Tongue (tissue), 2 donors: ENCODE measurements around the gene NR1H4. TPM values are rescaled to one million over a fixed set of nuclear protein-coding genes. Genes with fewer than 3 reads are reported as not detected.
A peak's percentile ranks its signal among the peaks of the same experiment; 100 is the strongest.
"Not testable (repeated sequence)": the region's sequence is repeated elsewhere in the genome, so short reads cannot be mapped to it uniquely, and the experiment has no call there.

Source experiments
- DNase-seq: peaks from one replicate; pipeline ENCODE4 v3.0.0-alpha.2; 2015
- total RNA-seq: library from RNA; depleted of rRNA; stranded (reverse); fragments of >200 nt; gene quantifications from one replicate; pipeline ENCODE4 v1.2.3, GENCODE V29; 2014

NR1H4 gene
- 0.92 TPM for total RNA-seq

DNA sequence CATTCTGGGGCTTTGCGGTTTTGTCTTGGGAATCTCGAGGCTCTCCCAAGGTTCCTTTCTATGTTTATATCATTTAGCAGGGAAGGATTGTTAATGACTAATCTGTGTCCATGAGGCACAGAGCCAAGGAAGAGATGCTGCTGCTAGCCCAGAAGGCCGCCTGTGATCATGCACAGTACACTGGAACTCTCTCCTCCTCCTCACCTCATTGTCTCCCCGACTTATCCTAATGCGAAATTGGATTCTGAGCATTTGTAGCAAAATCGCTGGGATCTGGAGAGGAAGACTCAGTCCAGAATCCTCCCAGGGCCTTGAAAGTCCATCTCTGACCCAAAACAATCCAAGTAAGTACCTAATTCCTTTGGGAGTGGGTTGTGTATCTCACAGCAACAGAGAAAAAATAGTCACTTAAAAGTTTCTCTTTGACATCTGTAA is at the start of gene NR1H4:
NR1H4 (plus strand) TSS at position 151 of the 435 bp plus-strand sequence. CDS start 19,458 bp downstream, outside the sequence.
- no peak for DNase-seq

- no peak for DNase-seq
These were observed 47.5 kb upstream of the NR1H4 start for GRCh38 chr12:100426145-100426544.

- DNase-seq, result no peak
These were observed 46.6 kb upstream of the NR1H4 start for GRCh38 chr12:100427078-100427477.

DNA sequence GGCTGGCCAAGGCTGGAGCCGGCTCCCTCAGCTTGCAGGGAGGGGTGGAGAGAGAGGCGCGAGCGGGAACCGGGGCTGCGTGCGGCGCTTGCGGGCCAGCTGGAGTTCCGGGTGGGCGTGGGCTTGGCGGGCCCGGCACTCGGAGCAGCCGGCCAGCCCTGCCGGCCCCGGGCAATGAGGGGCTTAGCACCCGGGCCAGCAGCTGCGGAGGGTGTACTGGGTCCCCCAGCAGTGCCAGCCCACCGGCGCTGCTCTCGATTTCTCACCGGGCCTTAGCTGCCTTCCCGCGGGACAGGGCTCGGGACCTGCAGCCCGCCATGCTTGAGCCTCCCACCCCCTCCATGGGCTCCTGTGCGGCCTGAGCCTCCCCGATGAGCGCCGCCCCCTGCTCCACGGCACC is 43.4 kb upstream of the NR1H4 start:
- not testable (repeated sequence) for DNase-seq

DNA sequence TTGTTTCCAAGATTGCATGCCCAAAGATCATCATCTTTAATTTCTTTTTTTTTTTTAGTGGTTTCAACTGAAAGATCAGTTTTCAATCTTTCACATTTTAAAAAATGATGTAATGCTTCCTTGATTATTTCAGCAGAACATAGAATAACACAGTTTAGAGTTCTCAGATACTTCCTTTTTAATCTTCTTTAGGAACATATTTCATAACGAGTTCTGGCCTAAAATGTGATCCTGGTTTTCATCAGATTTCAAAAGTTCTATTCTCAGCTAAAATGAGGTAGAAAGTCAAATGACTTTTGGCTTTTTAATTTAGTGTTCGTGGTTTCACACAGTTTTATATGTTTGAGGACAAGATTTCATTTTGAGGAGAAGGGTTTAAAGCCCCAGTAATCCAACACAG is 40.0 kb upstream of the NR1H4 start:
- DNase-seq, result peak; percentile 40

DNA sequence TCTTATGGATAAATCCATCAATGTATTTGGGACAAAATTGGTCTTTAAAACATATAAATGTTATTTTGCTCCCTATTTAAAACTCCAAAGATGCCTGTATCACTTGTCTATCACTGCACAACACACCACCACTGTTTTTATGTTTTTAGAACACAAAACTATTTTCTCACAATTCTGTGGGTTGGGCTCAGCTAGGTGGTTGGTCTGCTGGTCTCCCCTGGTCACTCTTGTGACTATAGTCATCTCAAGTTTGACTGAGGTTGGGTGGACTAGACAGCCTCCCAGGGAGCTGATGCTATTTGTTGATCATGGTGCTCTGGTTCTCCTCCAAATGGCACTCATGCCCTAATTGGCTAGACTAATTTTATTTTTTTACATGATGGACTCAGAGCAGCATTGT is 39.5 kb upstream of the NR1H4 start:
- DNase-seq, result no peak

- no peak for DNase-seq
These were observed 37.7 kb upstream of the NR1H4 start for GRCh38 chr12:100435957-100436356.

GRCh38 chr12:100437038-100437841 is 36.4 kb upstream of the NR1H4 start:
- DNase-seq, result peak; percentile 26

DNA sequence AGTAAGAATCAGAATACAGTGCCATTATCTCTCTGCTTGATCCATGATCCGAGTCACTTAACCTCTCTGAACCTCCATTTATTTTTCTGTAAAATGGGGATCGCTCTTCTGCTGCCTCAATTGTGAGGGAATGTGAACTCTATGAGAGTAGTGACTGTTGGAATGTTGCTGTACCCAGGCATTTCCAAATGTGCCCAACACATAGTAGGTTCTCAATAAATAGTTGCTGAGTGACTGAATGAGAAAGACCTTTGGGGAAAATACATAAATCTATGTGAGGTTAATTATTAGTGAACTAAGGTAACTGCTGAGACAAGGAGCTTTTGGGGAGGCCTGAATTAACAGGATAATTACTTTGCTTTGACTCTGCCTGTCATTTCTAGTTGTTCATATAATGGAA is 33.9 kb upstream of the NR1H4 start:
- DNase-seq, result no peak

DNA sequence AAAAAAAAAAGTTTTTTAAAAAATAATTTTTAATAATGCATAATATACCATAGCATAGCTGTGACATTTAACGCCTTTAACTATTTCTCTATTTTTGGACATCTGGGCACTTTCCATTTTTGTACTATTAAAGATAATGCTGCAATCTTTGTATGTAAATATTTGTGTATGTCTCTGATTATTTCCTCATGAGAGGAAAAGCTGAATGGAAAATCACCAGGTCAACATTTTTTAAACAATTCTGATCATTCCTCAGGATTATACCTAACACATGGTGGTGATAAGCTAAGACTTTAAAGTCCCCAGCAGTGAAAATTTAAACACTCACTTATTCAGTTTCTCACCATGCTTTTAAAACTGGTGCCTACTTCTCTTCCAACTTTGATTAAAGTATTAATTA is 31.3 kb upstream of the NR1H4 start:
- no peak for DNase-seq

DNA sequence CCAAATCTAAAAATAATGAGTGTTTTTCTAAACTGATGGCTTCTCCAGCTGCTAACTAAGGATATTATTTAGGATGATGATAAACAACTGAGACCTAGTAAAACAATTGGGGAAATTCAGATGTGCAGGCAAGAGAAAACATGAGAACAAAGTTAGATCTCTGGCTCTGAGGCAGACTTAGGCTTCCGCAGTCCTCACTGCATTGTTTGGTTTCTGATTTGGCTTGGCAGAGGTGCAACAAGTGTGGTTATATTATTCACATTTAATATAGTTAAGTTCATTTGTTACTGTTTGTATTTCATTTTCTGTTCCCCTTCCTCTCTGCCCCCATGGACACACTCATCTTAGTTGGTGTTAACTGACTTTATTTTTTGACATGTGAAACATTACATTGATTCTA is 30.2 kb upstream of the NR1H4 start:
- no peak for DNase-seq

DNA sequence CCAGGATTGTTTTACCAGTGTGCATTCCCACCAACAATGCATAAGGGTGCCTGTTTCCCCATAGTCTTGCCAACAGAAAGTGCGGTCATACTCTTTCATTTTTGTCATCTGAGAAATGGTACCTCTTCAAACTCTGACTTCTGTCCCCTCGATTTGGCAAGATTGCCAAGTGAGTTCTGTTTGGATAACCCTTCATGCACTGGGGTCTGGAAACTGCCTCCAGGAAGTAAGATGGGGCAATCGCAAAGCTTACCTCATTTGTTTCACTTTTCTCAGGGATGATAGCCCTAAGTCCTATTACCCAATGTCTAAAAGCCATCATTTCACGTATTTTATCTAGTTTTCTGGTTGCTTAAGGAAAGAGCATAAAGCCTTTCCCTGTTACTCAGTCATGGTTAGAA is 28.6 kb upstream of the NR1H4 start:
- no peak for DNase-seq

GRCh38 chr12:100447381-100447780 is 26.3 kb upstream of the NR1H4 start:
- DNase-seq, result peak; percentile 18

GRCh38 chr12:100448656-100449055 is 25.0 kb upstream of the NR1H4 start:
- no peak for DNase-seq

DNA sequence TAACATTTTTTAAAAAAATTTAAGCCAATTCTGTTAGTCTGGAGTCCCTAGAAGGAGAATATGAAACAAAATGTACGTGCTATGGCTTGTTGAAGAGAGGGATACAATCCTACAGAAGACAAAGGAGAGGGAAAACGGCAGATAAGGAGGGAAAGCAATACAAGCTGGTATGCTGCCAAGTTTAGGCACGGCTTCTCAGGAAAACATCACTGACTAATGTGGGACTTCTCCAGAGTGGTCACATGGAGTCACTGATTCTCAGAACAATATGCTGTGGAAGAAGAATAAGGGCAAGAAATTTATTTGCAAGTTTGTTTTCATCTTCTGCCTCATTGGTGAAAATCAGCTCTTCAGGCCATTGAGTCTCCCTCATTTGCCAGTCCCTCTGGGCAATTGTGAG is 22.9 kb upstream of the NR1H4 start:
- no peak for DNase-seq

DNA sequence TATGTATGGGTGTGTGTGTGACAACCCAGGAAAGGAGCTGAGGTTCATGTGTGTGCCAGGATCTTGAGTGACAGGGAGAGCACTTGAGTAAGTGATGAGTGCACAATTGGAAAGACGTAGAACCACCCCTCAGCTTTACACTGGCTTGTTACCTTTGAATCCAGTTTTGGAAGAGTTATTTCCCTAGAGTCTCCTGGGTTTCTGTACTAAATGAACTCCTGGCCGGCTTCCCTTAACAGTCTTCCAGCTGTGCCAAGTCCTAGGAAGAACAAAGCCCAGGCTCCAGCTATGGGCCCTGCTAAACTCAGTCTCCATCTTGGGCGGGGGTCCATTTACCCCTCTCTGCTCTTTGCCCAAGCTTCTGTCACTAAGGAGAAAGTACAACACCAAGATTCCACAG is 19.7 kb upstream of the NR1H4 start:
- peak; percentile 63 for DNase-seq

DNA sequence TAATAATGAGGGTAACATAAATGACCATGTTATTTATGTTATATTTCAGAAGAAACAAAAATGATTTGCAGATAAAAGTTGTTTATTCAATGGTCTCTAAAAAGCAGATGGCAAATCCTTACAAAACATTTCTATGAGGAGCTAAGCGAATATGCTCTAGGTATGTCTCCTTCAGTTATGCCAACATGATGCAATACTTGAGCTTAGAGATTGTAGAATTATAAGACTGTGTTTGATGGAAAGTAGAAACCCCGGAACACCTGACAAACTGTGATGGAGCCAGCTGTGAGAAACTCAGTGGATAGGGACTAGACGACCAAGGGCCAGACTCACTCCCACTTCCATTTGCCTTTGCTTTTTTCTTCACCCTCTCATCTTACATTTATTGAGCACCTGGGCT is 17.8 kb upstream of the NR1H4 start:
- DNase-seq, result no peak

GRCh38 chr12:100458191-100458590 is 15.5 kb upstream of the NR1H4 start:
- DNase-seq, result no peak

GRCh38 chr12:100460702-100461101 is 13.0 kb upstream of the NR1H4 start:
- DNase-seq, result peak; percentile 33

GRCh38 chr12:100461330-100461973 is 12.2 kb upstream of the NR1H4 start:
- DNase-seq, result no peak

DNA sequence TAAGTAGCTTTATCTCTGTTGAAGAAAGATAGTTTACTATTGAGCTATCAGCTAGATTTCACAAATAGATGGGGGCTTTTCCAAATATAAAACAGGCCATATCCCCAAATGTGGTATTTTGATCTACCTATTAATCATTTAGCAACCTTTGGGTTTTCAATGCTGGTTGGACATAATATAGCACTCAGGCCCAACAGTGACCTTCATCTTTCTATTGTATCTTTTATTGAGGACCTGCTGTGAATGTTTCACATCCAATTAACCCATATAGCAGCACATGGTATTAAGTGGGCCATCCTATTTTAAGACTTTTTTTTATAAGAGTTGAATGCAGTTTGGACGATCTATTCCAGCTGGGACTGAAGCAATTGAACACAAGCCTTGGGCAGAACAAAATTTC is 10.0 kb upstream of the NR1H4 start:
- DNase-seq, result no peak

GRCh38 chr12:100464529-100464928 is 9.1 kb upstream of the NR1H4 start:
- DNase-seq, result no peak

- no peak for DNase-seq
These were observed 5.5 kb upstream of the NR1H4 start for GRCh38 chr12:100468126-100468525.

- DNase-seq, result no peak
These were observed 1.3 kb upstream of the NR1H4 start for GRCh38 chr12:100472325-100472724.
